Colonic mucosa (tissue), 4 donors: ENCODE results near the gene IMMP2L. TPM values are rescaled to one million over a fixed set of nuclear protein-coding genes. Genes with fewer than 3 reads are reported as not detected.

Source experiments
- DNase-seq: peaks from one replicate; pipeline ENCODE4 v3.0.0-alpha.2; 2020
- H3K27ac ChIP-seq: fragments of 200-600 bp; one replicate; pipeline ENCODE4 v1.8.0; 2021
- H3K27me3 ChIP-seq: fragments of 200-600 bp; one replicate; pipeline ENCODE4 v1.8.0; 2021
- H3K36me3 ChIP-seq: fragments of 200-600 bp; one replicate; pipeline ENCODE4 v1.8.0; 2021
- H3K4me1 ChIP-seq: fragments of 200-600 bp; one replicate; pipeline ENCODE4 v1.8.0; 2021; ENCODE audit warnings: mild to moderate bottlenecking
- H3K4me3 ChIP-seq: fragments of 200-600 bp; one replicate; pipeline ENCODE4 v1.8.0; 2021
- H3K9ac ChIP-seq, 2 donors: one replicate each; pipeline ENCODE4 v1.7.0; 2013; ENCODE audit warnings: control low read depth in 2 of 2, low read depth in 2 of 2, low read length in 2 of 2
- H3K9me3 ChIP-seq: fragments of 200-600 bp; one replicate; pipeline ENCODE4 v1.8.0; 2021
- intact Hi-C: fragments of 100-400 bp; cut with DNase I; formaldehyde crosslinking; loops from one replicate; pipeline ENCODE4 v1.14.1; 2022
- total RNA-seq, 2 donors: library from RNA; stranded (reverse); fragmentation: NEBNext Ultra II Directional in 1 of 2; extraction: Animal tissue kit (Norgen Biotek cat#: 25700) in 1 of 2; gene quantifications; one replicate each; pipeline ENCODE4 v1.2.1, GENCODE V29; 2021
- TF ChIP-seq, protein P1 (sequence below): fragments of 200-600 bp; IDR thresholded peaks from one replicate; pipeline ENCODE4 v1.8.0; 2022; ENCODE audit warnings: antibody characterized with exemption, mild to moderate bottlenecking
- donor health status: healthy.
- donor health status: DM: no; HTN: no; CAD: no.
- donor health status: DM: no; HTN: no; CAD: no.

IMMP2L gene
- total RNA-seq, 2 donors from 2014 or later: 13.4 to 15.4 TPM

DNA sequence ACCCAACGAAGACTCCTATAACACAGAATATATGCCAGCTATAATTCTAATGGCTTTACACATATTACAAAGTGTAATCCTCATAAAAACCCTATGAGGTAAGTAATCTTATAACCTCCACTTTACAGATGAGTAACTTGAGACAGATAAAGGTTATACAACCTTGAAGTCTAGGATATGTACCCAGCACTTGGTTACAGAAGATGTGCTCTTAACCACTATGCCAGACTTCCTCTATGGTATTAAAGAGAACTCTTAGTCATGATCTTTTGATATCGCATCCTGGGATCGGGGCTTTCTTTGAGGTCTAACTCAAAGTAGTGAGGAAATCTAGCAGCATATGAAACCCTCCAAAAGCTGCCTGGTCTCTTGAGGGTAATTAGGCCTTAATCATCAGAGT is 790.6 kb downstream of the IMMP2L start:
- TF ChIP-seq, protein P1, sequence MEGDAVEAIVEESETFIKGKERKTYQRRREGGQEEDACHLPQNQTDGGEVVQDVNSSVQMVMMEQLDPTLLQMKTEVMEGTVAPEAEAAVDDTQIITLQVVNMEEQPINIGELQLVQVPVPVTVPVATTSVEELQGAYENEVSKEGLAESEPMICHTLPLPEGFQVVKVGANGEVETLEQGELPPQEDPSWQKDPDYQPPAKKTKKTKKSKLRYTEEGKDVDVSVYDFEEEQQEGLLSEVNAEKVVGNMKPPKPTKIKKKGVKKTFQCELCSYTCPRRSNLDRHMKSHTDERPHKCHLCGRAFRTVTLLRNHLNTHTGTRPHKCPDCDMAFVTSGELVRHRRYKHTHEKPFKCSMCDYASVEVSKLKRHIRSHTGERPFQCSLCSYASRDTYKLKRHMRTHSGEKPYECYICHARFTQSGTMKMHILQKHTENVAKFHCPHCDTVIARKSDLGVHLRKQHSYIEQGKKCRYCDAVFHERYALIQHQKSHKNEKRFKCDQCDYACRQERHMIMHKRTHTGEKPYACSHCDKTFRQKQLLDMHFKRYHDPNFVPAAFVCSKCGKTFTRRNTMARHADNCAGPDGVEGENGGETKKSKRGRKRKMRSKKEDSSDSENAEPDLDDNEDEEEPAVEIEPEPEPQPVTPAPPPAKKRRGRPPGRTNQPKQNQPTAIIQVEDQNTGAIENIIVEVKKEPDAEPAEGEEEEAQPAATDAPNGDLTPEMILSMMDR: no peak
- Histone ChIP-seq H3K27me3 (no peaks in the 10 kb centered on the region), H3K9ac (no peak overlapping the region), H3K36me3 (no peaks in the 10 kb centered on the region), H3K9me3 (no peaks in the 10 kb centered on the region), H3K4me3 (no peak overlapping the region), H3K4me1 (no peaks in the 10 kb centered on the region), H3K27ac (no peak overlapping the region)
- intact Hi-C loops: no loop called here
- no peak for DNase-seq

DNA sequence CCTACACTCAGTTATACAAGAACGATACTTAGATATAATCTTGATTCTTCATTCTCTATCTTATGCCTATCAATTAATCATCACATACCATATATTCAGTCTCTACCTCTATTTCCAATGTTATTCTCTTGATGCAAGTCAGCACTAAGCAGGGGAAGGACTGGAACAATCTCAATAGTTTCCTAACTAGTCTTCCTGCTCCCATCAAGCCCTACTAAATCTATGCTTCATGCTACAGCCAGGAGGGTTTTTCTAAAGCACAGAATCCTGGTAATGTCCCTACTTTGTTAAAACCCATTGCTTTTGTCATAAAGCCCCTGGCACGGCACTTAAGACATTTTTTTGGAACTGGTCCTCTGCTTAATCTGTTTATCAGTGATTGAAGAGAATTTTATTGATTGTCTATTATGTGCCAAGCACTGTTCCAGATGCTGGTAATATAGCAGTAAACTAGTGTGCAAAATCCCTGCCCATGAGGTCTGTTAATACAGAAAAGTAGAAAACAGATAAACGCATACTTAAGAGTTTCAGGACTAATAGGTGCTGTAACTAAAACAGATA is 794.7 kb downstream of the IMMP2L start:
- H3K9ac ChIP-seq: no peak overlapping the region
- no peaks in the 10 kb centered on the region for H3K4me1 ChIP-seq
- H3K9me3 ChIP-seq: no peaks in the 10 kb centered on the region
- DNase-seq: no peak
- no peaks in the 10 kb centered on the region for H3K27me3 ChIP-seq
- no peak overlapping the region for H3K4me3 ChIP-seq
- TF ChIP-seq, protein P1: no peak
- H3K36me3 ChIP-seq: no peaks in the 10 kb centered on the region
- H3K27ac ChIP-seq: no peak overlapping the region
- intact Hi-C loops: no loop called here

DNA sequence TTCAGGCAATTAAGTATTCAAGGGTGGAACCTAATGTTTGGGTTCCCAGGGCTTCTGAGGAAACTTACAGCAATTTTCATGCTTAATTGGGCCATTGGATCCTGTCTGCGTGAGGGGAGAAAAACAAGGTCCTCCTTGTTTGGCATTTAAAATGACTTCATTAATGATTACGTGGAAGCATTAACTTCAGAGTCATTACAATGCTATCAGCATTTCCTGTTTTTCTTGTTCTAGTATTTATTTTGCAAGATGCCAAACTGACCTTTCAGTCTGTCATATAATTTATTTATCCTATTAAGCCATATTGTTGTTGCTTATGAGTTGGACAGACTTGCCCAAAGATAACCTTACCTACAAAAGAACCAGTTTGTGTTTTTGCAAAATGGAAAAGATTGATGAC is 795.4 kb downstream of the IMMP2L start:
- Histone ChIP-seq H3K4me1 (no peaks in the 10 kb centered on the region), H3K36me3 (no peaks in the 10 kb centered on the region), H3K27ac (no peak overlapping the region), H3K27me3 (no peaks in the 10 kb centered on the region), H3K9ac (no peak overlapping the region), H3K9me3 (no peaks in the 10 kb centered on the region), H3K4me3 (no peak overlapping the region)
- intact Hi-C loops: no loop called here
- no peak for DNase-seq
- TF ChIP-seq, protein P1: no peak

DNA sequence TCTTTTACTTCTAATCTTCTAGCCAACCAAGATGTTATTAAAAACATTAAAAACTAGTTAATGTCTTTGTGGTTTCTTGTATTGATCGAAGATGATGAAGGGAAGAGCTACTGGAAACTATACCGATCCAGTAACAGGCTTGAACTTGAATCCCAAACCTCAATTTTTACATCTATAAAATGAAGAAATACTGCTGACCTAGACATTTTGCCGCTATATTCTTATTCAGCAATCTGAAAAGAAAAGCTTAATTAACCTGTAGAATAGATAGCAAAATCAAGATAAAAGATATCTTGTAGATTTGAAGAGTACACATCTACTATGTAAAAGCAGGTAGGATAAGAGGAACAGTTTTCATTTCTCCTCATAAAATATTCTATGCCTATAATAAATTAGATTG is 797.4 kb downstream of the IMMP2L start:
- Histone ChIP-seq H3K4me1 (no peaks in the 10 kb centered on the region), H3K27me3 (no peaks in the 10 kb centered on the region), H3K36me3 (no peaks in the 10 kb centered on the region), H3K27ac (no peak overlapping the region), H3K4me3 (no peak overlapping the region), H3K9me3 (no peaks in the 10 kb centered on the region), H3K9ac (no peak overlapping the region)
- intact Hi-C loops: no loop called here
- TF ChIP-seq, protein P1: no peak
- DNase-seq: no peak

DNA sequence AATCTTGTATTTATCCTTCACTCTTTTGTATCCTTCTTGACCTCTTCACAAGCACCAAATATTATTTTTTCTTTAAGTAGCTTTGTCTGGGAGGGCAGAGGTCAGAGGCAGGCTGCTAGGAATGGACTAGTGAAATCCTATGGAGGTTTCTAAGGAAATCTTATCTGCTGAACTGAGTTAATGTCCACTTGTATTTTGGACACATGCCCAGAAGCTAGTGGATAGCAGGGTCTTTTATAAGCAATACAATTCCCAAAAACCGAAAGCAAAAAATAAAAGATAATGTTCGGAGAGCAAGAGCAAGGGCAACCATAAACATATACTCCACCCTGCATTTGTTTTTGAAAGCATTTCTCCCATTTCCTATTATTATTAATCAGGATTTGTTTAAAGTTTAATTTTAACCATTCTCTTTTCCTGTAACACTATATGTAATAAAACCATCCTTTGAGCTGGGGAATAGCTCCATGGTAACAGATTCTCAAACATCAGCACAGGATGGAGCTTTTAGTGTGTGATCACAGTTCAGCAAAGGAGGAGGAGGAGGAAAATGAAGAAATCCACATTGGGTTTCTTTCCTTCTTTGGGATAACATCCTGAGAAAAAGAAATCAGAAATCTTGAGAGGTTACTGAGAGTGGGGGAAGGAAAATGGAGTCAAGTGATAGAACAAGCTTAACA is 799.6 kb downstream of the IMMP2L start:
- intact Hi-C loops: no loop called here
- no peak overlapping the region for H3K9ac ChIP-seq
- H3K27me3 ChIP-seq: no peaks in the 10 kb centered on the region
- no peak for DNase-seq
- TF ChIP-seq, protein P1: no peak
- no peaks in the 10 kb centered on the region for H3K4me1 ChIP-seq
- no peaks in the 10 kb centered on the region for H3K36me3 ChIP-seq
- H3K27ac ChIP-seq: no peak overlapping the region
- H3K9me3 ChIP-seq: no peaks in the 10 kb centered on the region
- no peak overlapping the region for H3K4me3 ChIP-seq
